PC-9 (cell line): Measurements from ENCODE around the gene RNF10. TPM values are rescaled to one million over a fixed set of nuclear protein-coding genes. Genes with fewer than 3 reads are reported as not detected.
"Not testable (repeated sequence)": the region's sequence is repeated elsewhere in the genome, so short reads cannot be mapped to it uniquely, and the experiment has no call there.

Experiments
- Bru-seq: library from RNA; stranded (reverse); fragments of 400-500 nt; gene quantifications from one replicate; lab custom pipeline; 2021; lab: Mats Ljungman, UMichigan
- BruChase-seq, 2 experiments: library from RNA; stranded (reverse); fragments of 400-500 nt; gene quantifications; one replicate each; lab custom pipeline; 2021; lab: Mats Ljungman, UMichigan
- BruUV-seq: library from RNA; stranded (reverse); fragments of 400-500 nt; replicated peaks from 2 replicates; lab custom pipeline; 2021; lab: Mats Ljungman, UMichigan
- CTCF ChIA-PET: fragments of 300-600 bp; sonication (Branson Sonifier 250); formaldehyde crosslinking; loops from one replicate; lab custom pipeline; 2022; ENCODE audit warnings: antibody characterized with exemption; lab: Charles Lee
- POLR2A ChIA-PET: fragments of 300-600 bp; sonication (Branson Sonifier 250); formaldehyde crosslinking; loops from one replicate; lab custom pipeline; 2022; ENCODE audit warnings: antibody characterized with exemption; ENCODE audit not compliant: unreplicated experiment; lab: Charles Lee
- DNase-seq, 2 experiments: peaks; one replicate each; pipeline versions ENCODE4 v3.0.0 to v3.0.0-alpha.2; 2015 to 2022; ENCODE audit warnings: mixed read lengths in 1 of 2
- H2AFZ ChIP-seq: fragments of 200-600 bp; sonication (generic); 2 replicates; pipeline ENCODE4 v1.8.1; 2017; ENCODE audit warnings: antibody characterized with exemption
- H3F3A ChIP-seq: fragments of 200-600 bp; sonication (generic); 2 replicates; pipeline ENCODE4 v1.8.1; 2017; ENCODE audit warnings: antibody characterized with exemption, mild to moderate bottlenecking, low read depth; ENCODE audit not compliant: insufficient read depth
- H3K27ac ChIP-seq: fragments of 200-600 bp; sonication (generic); 2 replicates; pipeline ENCODE4 v1.6.1; 2016; ENCODE audit warnings: mixed run types
- H3K27me3 ChIP-seq: fragments of 200-600 bp; sonication (generic); 2 replicates; pipeline ENCODE4 v1.6.1; 2016; ENCODE audit warnings: low read depth, mixed run types; ENCODE audit not compliant: insufficient read depth
- H3K36me3 ChIP-seq: fragments of 200-600 bp; sonication (generic); 2 replicates; pipeline ENCODE4 v1.6.1; 2016; ENCODE audit warnings: low read depth, mixed run types
- H3K4me1 ChIP-seq: fragments of 200-600 bp; sonication (generic); replicated peaks from 2 replicates; pipeline ENCODE4 v1.6.1; 2016; ENCODE audit warnings: mixed run types; ENCODE audit not compliant: insufficient read depth
- H3K4me2 ChIP-seq: fragments of 200-600 bp; sonication (generic); 2 replicates; pipeline ENCODE4 v1.6.1; 2017; ENCODE audit warnings: mixed run types
- H3K4me3 ChIP-seq: fragments of 200-600 bp; sonication (generic); 2 replicates; pipeline ENCODE4 v1.6.1; 2016; ENCODE audit warnings: mixed run types
- H3K79me2 ChIP-seq: fragments of 200-600 bp; sonication (generic); 2 replicates; pipeline ENCODE4 v1.6.1; 2017; ENCODE audit warnings: low read depth, mixed run types
- H3K9me2 ChIP-seq: fragments of 200-600 bp; sonication (generic); 2 replicates; pipeline ENCODE4 v1.8.1; 2017; ENCODE audit warnings: mild to moderate bottlenecking; ENCODE audit not compliant: insufficient read depth
- H3K9me3 ChIP-seq: fragments of 200-600 bp; sonication (generic); 2 replicates; pipeline ENCODE4 v1.8.1; 2016; ENCODE audit warnings: low read depth; ENCODE audit not compliant: insufficient read depth
- H4K20me1 ChIP-seq: fragments of 200-600 bp; sonication (generic); 2 replicates; pipeline ENCODE4 v1.8.1; 2017; ENCODE audit not compliant: insufficient read depth
- EZH2 ChIP-seq: fragments of 200-600 bp; sonication (generic); IDR thresholded peaks from 2 replicates; pipeline ENCODE4 v1.8.0; 2017; ENCODE audit warnings: antibody characterized with exemption, low read depth
- intact Hi-C: fragments of 100-400 bp; cut with micrococcal nuclease; formaldehyde crosslinking; loops from one replicate; pipeline ENCODE4 v1.10.0; 2022; ENCODE audit not compliant: unreplicated experiment
- long read RNA-seq: library from polyadenylated mRNA; stranded (forward); transcript quantifications from one replicate; pipeline ENCODE4 v2.0.0, GENCODE V29; 2022
- total RNA-seq: library from RNA; stranded (reverse); gene quantifications from 2 replicates; pipeline ENCODE4 v1.2.3, GENCODE V29; 2021
- TF ChIP-seq, protein P1 (sequence below): fragments of 200-600 bp; sonication (generic); conservative IDR thresholded peaks from 2 replicates; pipeline ENCODE4 v1.6.1; 2017; ENCODE audit warnings: mixed run types, antibody characterized with exemption, mild to moderate bottlenecking, moderate library complexity

RNF10 gene
- total RNA-seq (196 and 241 TPM in 2 replicates), Bru-seq, nascent RNA (percentile 88 among the genes with signal in this experiment), BruChase-seq, experiment 1, labeled RNA remaining after a 2-hour chase (percentile 87 among the genes with signal in this experiment), BruChase-seq, experiment 2, labeled RNA remaining after a 6-hour chase (percentile 89 among the genes with signal in this experiment)
- long read RNA-seq, transcript RNF10-203 (17 exons, 2,671 nt) = minor isoform, 23 of 315 reads
- long read RNA-seq, transcript RNF10-201 (17 exons, 3,825 nt) = major isoform, 218 of 315 reads
- long read RNA-seq, partial matches to known transcripts = 28 of 315 reads
- long read RNA-seq, other reads (novel, unspliced or antisense) = 45 of 315 reads

DNA sequence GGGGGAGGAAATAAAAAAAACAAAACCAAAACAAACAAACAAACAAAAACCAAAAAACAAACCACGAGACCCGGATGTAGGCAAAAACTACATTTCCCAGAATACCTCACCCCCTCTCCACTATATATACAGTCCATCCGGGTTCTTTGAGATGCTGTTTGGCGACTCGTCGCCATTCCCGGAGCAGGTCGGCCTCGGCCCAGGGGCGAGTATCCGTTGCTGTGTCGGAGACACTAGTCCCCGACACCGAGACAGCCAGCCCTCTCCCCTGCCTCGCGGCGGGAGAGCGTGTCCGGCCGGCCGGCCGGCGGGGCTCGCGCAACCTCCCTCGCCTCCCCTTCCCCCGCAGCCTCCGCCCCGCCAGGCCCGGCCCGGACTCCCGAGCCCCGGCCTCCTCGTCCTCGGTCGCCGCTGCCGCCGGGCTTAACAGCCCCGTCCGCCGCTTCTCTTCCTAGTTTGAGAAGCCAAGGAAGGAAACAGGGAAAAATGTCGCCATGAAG is at the start of gene RNF10:
Gene RNF10, plus strand, starts transcription at position 154 of the 500 bp plus-strand sequence. CDS start 456 bp downstream, outside the sequence.
- Histone ChIP-seq H3K27ac (peak within 1 kb of the TSS; percentile 60), H2AFZ (peak within 1 kb of the TSS; percentile 79), H3K4me1 (peaks cover 55% of the 10 kb centered on the region), H3K9me3 (no peaks in the 10 kb centered on the region), H4K20me1 (peaks cover 42% of the 10 kb centered on the region), H3K27me3 (no peaks in the 10 kb centered on the region), H3K79me2 (peaks cover 51% of the 10 kb centered on the region), H3F3A (peaks cover 40% of the 10 kb centered on the region), H3K4me3 (peak within 1 kb of the TSS; percentile 97), H3K36me3 (peaks cover 22% of the 10 kb centered on the region; the same call in 1 of the 2 replicates), H3K9me2 (no peaks in the 10 kb centered on the region), H3K4me2 (peak within 1 kb of the TSS; percentile 92)
- peak; percentile 64 to 67 for DNase-seq
- intact Hi-C loops = loop anchor here (1.0 kb wide), 1 partner anchor 60 kb away; no protein-coding TSS in a partner anchor
- ChIA-PET CTCF (no interaction called here), POLR2A (interaction anchor here (1.1 kb wide), 1 partner anchor 333 kb away, joined by 17 read pairs; no protein-coding TSS in a partner anchor)
- no peak for TF ChIP-seq EZH2
- TF ChIP-seq, protein P1, sequence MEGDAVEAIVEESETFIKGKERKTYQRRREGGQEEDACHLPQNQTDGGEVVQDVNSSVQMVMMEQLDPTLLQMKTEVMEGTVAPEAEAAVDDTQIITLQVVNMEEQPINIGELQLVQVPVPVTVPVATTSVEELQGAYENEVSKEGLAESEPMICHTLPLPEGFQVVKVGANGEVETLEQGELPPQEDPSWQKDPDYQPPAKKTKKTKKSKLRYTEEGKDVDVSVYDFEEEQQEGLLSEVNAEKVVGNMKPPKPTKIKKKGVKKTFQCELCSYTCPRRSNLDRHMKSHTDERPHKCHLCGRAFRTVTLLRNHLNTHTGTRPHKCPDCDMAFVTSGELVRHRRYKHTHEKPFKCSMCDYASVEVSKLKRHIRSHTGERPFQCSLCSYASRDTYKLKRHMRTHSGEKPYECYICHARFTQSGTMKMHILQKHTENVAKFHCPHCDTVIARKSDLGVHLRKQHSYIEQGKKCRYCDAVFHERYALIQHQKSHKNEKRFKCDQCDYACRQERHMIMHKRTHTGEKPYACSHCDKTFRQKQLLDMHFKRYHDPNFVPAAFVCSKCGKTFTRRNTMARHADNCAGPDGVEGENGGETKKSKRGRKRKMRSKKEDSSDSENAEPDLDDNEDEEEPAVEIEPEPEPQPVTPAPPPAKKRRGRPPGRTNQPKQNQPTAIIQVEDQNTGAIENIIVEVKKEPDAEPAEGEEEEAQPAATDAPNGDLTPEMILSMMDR = no peak
- BruUV-seq = no TSS peak

DNA sequence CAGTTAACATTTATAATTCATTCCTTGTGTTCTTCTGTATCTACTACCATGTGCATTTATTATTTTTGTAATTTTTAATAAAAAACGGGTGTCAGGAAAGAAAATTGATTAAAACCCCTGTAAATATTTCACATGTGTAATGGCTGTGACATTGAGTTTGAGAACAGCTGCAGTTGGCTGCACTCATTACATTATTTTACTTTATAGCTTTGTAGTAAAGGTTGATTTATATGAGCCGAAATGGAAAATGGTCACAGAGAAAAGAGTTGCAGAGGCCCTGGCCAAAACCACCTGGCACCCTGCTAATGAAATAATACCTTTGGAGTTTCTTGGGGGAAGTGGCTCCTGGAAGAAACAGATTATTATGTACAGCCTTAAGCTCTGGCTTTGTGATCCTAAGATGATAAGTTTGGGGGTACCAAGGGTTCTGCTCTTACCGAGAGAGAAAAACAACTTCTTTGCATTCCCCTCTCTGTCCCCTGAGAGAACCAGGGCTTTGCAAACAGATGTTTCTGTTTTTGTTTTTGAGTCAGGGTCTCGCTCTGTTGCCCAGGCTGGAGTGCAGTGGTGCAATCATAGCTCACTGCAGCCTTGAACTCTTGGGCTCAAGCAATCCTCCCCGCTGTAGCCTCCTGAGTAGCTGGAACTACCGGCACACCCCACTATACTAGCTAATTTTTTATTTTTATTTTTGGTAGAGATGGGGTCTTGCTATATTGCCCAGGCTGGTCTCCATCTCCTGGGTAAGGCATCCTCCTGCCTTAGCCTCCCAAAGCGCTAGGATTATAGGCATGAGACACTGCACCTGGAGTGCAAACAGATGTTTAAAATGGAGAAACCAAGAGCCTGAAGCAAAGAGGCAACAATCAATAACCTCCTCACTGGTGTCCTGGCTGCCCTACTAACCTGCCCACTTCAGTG is 47.9 kb upstream of the RNF10 start:
- CTCF ChIA-PET = no interaction called here
- no peak for DNase-seq
- Histone ChIP-seq H4K20me1 (no peaks in the 10 kb centered on the region), H3K4me1 (no peaks in the 10 kb centered on the region), H3K27me3 (no peaks in the 10 kb centered on the region), H3K4me2 (no peak overlapping the region), H3K36me3 (no peaks in the 10 kb centered on the region; the same call in 1 of the 2 replicates), H3K27ac (no peak overlapping the region), H3K9me3 (no peaks in the 10 kb centered on the region), H3F3A (no peaks in the 10 kb centered on the region; the same call in 1 of the 2 replicates), H3K79me2 (no peaks in the 10 kb centered on the region), H3K4me3 (no peak overlapping the region), H2AFZ (no peak overlapping the region), H3K9me2 (no peaks in the 10 kb centered on the region)
- intact Hi-C loops = no loop called here
- TF ChIP-seq, protein P1 = no peak
- no peak for TF ChIP-seq EZH2
- BruUV-seq = no TSS peak
- POLR2A ChIA-PET = no interaction called here

DNA sequence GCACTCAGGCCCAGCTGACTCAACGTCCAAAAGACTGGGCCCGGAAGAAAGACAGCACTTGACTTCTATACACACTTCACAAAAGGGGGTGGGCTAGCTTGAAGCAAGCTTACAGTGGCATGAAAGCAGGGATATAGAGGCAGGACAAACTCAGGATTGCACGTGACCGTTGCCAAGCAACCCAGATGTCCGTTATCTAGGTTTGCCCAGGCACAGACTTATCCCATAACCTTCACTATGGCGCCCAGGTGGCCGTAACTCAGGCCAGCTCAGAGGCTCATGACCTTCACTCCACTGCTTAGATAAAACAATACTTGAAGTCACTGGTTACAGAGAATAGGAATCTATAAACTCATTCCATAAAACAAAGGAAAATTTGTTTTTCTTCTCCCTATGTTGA is 46.6 kb upstream of the RNF10 start:
- H3K27me3 ChIP-seq, H3F3A ChIP-seq, POLR2A ChIA-PET, intact Hi-C loops, H3K4me2 ChIP-seq, H3K4me3 ChIP-seq, H3K4me1 ChIP-seq, CTCF ChIA-PET, BruUV-seq, DNase-seq, H4K20me1 ChIP-seq, H3K9me2 ChIP-seq, H3K9me3 ChIP-seq, H3K27ac ChIP-seq, H3K36me3 ChIP-seq, H3K79me2 ChIP-seq, H2AFZ ChIP-seq: not testable (repeated sequence)
